Stimulated activated CD8-positive, alpha-beta memory T cell treated with anti-CD3 and anti-CD28 coated beads, Interleukin-2, amount 100 ng/mL, for 48 hours (primary cell): ENCODE data around the gene CISD3.
"Not testable (repeated sequence)": the region's sequence is repeated elsewhere in the genome, so short reads cannot be mapped to it uniquely, and the experiment has no call there.

Experiments used
- DNase-seq, 2 donors: peaks; one replicate each; pipeline ENCODE4 v3.0.0-alpha.2; 2020; ENCODE audit warnings: low read depth in 2 of 2

The CISD3 gene

DNA sequence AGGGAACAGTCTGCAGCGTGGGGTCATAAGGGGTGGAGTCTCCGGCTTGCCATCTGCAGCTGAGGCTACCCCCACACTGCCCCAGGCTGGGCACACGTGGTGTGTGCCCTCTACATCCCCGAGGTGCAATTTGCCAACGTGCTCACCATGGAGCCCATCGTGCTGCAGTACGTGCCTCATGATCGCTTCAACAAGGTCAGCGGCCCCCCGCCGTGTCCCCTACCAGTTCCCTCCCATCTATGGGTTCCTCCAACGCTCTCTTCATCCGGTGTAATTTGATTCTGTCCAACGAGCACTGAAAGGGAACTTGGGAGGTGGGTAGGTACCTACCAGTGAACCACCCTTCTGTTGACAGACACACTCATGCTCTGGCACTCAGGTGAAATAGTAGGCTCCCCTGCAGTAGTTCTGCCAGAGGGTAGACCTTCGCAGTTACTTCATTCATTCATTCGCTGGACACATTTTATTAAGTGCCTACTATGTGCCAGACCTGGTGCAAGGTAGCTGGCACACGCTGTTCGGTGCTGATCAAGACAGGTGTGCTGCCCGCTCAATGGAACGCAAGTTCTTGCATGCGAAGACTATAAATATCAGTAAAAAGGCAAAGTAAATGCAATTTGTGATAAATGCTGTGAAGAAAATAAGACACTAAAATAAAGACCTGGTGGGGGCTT lies 22.3 kb upstream of the CISD3 start:
- DNase-seq = no peak

DNA sequence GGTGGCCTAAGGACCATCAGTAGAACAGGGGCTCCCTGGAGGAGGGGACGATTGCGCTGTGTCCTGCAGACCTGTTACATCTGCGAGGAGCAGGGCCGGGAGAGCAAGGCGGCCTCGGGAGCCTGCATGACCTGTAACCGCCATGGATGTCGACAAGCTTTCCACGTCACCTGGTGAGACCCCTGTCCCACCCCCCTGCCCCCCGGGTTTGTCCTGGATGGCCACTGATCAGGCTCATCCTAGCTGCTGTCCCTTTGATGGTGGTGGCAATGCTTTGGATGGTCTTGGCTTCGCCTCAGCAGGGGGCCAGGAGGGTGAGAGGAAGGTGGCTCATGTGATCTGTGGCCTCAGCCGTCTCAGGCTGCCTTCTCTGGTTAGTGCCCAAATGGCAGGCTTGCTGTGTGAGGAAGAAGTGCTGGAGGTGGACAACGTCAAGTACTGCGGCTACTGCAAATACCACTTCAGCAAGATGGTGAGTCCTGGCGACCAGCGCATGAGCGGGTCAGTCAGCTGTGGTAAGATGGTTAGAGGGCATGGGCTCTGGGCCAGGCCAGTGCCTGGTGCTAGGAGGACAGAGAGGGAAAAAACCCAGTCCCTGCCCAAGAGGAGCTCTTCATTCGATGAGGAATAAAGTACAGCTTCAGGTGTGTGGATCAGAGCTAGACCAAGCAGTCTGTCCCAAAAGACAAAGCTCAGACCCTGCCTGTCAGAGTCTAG lies 20.9 kb upstream of the CISD3 start:
- DNase-seq = no peak

DNA sequence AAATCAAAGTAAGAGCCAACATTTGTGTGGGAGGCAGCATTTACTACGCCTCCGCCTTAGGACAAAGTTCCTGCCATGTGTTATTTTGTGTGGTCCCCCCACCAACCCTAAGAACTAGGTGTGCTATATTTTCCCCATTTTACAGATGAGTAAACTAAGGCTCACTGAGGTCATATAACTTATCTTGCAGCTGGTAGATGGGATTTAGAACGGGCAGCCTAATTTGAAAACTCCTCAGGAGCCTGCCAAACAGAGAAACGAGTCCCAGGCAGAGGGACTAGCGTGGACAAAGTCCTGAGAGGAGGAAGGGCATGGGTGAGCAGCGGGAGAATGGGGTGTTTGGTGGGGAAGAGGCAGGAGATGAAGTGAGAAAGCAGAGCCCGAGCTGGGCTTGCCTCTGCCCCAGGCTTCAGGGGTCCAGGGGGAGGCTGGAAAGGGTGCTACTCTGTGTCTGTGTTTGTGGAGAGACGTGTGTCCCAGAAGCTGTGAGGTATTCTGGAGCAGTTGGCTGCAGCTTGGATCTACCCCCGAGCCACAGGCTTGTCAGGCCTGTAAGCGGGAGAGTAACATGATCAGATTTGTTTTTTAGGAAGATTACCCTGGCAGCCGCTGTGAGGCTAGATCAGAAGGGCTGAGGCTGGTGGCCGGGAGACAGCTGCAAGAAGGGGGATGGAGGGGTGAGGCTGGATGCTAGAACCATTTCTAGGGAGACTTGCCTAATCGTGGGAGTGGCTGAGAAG lies 20.1 kb upstream of the CISD3 start:
- DNase-seq = no peak

DNA sequence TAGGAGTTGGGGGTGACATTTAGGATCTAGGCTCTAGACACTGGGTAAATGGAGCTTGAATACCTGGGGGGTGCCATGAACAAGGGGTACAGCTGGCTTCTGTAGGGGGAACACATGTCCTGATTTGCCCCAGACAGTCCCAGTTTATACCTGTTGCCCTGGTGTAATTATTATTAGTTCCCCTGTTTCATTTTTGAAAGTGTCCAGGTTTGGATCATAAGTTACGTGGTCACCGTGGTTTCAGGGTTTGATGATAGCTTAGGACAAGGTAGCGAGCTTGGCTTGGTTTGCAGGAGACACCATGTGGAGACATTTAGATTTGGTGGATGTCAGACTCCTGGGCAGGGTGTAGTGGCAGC lies 19.6 kb upstream of the CISD3 start:
- DNase-seq = no peak

DNA sequence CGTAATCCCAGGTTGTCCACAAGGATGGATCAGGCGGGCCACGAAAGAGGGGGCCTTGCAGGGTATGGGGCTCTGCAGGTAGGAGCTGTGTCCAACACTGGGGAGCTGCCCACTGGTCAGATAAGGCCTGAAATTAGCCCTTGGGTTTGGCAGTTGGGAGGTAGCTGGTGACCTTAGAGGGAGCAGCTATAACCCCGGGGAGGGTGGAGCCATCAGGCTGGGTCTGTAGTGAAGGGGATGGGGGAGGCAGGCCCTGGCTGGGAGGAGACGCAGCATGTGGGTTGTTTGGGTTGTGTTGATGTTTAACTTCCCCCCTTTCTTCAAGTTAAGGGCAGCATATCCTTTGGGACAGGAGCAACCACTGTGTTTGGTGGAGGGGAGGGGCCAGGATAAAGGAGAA lies 19.2 kb upstream of the CISD3 start:
- no peak for DNase-seq

DNA sequence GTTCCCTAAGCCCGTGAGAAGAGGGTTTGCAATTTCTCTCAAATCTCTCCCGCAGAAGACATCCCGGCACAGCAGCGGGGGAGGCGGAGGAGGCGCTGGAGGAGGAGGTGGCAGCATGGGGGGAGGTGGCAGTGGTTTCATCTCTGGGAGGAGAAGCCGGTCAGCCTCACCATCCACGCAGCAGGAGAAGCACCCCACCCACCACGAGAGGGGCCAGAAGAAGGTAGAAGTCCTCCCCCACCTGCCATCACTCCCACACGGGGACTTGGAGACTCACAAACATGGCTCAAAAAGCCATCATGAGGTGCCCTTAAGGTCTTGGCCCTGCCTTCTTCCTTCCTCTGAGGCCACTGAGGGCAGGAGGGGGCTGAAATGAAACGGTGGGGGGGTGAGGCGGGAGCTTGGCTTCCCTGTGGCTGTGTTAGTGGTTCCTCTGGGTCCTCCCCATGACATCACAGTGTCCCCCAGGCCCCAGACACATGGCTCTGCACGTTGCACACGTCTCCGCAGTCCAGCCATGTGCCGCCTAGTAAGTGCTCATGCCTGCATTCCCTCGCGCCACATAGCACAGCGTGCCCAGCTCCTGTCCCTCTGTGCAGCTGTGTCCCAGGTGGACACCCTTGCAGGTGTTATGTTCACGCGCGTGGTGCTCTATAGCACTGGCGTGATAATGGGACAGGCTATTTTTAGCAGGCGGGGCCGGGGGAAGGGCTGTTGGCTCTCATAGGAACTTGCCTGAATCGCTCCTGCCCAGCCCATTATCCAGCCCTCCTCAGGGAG lies 18.2 kb upstream of the CISD3 start:
- DNase-seq = no peak

DNA sequence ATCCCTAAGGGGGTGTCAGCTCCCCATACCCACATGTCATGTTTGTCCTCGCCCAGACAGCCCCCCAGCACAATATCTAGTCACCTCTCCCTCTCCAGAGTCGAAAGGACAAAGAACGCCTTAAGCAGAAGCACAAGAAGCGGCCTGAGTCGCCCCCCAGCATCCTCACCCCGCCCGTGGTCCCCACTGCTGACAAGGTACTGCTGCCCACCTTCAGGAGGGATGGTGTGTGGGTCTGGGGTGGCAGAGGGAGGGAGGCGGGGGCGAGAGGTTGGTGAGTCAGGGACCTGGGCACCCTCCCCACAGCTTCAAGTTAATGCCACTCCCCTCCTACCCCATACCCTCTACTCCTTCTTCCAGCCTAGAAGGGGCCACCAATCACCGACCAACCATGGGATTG lies 17.5 kb upstream of the CISD3 start:
- DNase-seq = no peak

DNA sequence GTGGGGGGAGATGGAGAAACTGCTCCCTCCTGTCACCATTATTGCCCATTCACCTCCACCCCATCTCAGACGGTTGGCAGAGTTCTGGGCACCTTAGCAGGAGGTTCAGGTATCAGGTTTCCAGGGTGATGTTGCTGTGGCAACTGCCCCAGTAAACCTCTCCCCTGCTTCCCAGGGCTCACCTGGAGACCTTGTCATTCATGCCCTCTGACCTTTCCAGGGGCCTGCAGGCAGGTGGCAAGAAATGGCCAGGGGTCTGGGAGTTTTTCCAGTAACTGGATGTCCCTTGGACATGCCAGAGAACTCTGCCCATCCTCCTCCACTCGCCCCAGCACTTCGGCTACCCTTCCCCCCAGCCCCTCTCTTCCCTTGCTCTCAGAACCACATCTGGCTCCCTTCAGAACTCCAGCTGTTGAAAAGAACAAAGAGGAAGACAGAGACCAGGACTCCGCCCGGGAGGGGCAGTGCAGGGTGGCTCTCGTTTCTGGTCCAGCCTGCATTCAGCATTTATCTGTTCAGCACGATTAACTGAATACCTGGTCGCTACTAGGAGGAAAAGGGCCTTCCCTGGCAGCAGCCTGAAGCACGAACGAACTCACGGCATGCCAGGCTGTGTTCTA lies 16.6 kb upstream of the CISD3 start:
- DNase-seq = no peak

DNA sequence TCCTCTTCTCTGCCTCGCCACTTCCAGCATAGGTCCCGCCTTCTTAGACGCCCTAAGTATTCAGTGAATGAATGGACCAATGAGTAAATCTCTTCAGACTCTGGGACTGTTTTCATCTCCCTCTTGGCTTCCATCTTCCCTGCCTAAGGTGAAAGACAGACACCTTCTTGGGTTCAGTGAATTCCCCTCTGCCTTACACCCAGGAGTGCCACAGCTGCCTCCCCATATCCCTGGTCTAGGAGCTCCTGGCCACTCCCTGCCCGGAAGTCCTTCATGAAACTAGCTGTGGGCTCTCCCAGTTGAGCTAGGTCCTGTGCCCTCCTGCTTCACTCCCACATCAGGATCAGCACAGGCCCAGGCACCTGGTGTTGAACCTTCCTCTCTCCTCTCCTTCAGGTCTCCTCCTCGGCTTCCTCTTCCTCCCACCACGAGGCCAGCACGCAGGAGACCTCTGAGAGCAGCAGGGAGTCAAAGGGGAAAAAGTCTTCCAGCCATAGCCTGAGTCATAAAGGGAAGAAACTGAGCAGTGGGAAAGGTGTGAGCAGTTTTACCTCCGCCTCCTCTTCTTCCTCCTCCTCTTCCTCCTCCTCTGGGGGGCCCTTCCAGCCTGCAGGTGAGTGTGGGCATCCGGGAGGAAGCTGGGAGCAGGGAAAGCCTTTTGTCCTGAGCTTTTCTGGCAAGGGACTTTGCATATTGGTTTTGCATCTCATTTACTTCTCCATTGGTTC lies 14.8 kb upstream of the CISD3 start:
- DNase-seq = no peak

DNA sequence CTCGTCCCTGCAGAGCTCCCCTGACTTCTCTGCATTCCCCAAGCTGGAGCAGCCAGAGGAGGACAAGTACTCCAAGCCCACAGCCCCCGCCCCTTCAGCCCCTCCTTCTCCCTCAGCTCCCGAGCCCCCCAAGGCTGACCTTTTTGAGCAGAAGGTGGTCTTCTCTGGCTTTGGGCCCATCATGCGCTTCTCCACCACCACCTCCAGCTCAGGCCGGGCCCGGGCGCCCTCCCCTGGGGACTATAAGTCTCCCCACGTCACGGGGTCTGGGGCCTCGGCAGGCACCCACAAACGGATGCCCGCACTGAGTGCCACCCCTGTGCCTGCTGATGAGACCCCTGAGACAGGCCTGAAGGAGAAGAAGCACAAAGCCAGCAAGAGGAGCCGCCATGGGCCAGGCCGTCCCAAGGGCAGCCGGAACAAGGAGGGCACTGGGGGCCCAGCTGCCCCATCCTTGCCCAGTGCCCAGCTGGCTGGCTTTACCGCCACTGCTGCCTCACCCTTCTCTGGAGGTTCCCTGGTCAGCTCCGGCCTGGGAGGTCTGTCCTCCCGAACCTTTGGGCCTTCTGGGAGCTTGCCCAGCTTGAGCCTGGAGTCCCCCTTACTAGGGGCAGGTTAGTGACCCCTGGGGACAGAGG lies 13.7 kb upstream of the CISD3 start:
- DNase-seq = no peak

DNA sequence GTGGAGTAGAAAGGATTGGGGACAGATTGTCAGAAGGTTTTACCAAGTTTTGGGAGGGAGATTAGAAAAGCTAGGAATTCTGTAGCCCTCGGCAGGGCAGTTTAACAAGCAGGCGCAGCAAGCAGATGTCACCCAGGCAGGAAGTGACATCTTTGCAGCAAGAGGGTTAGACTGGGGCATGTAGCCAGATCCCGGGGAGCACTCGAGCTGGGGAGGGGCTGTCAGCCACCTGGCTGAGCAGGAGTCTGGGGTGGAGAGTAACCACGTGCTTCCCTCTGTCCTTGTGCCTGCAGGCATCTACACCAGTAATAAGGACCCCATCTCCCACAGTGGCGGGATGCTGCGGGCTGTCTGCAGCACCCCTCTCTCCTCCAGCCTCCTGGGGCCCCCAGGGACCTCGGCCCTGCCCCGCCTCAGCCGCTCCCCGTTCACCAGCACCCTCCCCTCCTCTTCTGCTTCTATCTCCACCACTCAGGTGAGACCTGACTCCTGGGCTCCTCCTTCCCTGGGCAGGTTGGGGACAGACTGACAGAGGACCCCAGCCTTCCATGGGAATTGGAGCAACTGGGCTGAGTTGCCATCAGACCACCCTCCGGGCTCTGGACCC lies 12.9 kb upstream of the CISD3 start:
- no peak for DNase-seq

DNA sequence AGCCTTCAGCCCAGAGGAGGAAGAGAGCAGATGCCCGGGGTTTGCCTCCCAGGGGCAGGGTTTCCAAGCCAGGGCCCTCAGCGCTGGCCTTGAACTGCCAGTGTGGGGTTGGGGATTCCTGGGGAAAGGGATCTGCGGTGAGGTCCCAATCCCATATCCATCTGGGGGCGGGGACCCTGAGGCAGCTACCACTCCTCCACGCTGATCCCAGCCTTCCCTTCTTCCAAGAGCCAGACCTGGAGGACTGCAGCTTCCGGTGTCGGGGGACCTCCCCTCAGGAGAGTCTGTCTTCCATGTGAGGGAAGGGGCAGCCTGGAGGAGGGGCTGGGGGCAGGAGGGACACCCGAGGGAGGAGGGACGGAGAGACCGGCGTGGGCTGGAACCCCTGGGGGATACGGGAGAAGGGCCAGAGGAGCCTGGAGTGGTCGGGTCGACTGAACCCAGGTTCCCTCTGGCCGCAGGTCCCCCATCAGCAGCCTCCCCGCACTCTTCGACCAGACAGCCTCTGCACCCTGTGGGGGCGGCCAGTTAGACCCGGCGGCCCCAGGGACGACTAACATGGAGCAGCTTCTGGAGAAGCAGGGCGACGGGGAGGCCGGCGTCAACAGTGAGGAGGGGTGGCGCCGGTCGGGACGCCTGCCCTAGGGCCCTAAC lies 10.7 kb upstream of the CISD3 start:
- no peak for DNase-seq

DNA sequence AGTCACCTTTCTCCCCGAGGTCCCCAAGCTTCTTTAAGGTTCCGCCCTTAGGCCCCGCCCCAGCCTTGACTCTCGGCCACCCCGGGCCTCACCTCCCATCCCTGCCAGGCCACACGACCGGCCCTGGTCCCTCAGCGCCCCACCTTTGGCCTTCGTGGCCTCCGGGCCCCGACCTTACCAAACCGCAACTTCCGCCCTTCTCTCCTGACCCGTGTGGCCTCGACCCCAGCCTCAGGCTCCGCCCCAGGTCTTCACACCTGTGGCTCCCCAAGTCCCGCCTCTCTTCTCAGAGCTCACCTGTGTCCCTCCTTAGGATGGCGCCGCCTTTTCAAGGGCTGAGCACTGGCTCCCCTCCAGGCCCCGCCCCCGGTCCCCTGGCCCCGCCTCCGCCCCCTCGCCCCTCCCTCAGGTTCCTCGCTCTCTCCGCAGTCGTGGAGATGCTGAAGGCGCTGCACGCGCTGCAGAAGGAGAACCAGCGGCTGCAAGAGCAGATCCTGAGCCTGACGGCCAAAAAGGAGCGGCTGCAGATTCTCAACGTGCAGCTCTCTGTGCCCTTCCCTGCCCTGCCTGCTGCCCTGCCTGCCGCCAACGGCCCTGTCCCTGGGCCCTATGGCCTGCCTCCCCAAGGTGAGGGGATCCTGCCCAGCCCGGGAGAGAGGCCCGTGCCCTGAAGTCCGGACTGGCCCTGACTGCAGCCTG lies 10.0 kb upstream of the CISD3 start:
- no peak for DNase-seq

DNA sequence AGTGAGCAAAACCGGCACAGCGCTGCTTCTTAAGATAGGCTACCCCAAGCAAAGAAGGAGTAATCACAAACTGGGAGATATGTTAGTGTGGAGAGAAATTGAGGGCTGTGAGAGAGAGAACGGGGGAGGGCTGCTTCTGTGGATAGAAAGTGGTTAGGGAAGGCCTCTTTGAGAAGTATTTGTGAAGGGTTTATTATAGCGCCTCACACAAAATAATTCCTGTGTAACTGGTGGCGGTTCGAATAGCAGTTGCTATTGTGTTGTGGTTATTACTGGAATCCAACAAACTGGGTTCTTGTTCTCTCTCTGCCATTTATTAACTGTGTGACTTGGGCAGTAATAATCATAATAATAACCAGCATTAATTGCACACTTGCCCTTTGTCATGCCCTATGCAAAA lies 9.2 kb upstream of the CISD3 start:
- DNase-seq = no peak

DNA sequence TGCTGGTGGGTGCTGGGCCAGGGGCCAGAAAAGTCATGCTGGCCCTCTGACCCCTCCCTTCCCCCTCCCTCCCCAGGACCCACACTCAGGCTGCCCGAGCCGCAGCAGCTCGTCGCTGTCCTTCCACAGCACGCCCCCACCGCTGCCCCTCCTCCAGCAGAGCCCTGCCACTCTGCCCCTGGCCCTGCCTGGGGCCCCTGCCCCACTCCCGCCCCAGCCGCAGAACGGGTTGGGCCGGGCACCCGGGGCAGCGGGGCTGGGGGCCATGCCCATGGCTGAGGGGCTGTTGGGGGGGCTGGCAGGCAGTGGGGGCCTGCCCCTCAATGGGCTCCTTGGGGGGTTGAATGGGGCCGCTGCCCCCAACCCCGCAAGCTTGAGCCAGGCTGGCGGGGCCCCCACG lies 8.3 kb upstream of the CISD3 start:
- no peak for DNase-seq

DNA sequence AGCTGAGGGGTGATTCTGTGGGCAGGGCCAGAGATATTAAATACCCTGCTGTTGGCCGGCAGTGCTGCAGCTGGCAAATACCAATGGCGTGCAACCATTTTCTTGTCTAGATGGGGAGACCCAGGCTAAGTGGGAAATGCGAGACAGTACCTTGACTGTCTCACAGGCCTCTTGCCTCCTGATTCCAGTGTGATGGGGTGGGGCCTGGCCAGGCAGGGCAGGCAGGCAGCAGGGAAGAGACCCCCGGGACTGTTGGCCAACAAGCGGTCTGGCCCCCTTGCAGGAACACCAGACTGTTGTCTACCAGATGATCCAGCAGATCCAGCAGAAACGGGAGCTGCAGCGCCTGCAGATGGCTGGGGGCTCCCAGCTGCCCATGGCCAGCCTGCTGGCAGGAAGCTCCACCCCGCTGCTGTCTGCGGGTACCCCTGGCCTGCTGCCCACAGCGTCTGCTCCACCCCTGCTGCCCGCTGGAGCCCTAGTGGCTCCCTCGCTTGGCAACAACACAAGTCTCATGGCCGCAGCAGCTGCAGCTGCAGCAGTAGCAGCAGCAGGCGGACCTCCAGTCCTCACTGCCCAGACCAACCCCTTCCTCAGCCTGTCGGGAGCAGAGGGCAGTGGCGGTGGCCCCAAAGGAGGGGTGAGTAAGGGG lies 5.7 kb upstream of the CISD3 start:
- no peak for DNase-seq

DNA sequence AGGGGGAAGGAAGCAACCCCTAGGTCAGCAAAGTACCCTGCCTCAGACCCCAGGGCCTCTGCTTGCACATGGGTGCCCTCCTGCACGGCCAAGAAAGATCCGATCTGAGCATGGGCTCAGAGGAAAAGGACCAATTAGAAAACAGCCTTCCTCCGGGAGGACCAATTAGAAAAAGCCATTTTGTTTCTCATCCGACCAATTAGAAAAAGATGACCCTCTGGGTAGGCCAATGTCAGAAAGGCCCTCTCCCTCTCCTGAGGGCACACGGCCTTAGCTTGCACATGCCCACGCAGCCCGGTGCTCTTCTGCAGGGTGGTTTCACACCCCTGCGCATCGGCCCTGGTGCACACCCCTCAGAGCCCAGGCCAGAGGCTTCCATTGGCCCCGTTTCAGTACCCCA lies 5.1 kb upstream of the CISD3 start:
- no peak for DNase-seq

DNA sequence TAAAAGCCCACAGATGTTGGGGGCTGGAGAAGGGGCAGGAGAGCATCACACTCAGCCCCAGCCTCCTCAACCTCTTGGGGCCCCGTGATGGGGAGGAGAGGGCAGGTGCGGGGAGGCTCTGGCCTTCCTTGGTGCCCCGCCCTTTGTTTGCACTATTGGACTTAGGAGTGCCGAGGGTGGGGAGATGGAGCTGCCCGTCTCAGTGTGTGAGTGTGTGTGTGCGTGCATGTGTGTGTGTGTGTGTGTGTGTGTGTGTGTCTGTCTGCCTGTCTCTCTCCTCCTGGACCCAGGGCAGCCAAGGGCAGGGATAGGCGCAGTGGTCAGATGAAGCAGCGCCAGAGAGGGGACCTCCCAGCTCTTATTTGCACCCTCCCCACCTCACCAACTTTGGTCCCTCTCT lies 4.0 kb upstream of the CISD3 start:
- DNase-seq = not testable (repeated sequence)

DNA sequence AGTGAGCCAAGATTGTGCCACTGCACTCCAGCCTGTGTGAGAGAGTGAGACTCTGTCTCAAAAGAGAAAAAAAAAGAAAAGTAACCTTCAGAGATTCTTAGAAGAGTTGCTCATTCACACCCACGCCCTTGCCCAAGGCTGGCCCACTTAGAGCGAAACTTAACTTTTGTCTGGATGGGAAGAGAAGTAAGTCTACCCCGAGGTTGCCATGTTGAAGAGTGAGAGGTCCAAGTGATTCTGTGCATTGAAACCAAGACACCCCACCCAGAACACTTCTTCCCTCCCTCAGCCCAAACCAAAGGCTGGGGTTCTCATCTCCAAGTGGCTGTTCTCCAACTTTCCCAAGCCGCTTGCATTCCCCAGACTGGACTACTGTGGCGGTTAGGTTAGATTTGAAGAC lies 2.4 kb upstream of the CISD3 start:
- peak in 1 of 2 donors; percentile 74 for DNase-seq
